ENCODE measurements around the gene EMCN. TPM values are rescaled to one million over a fixed set of nuclear protein-coding genes. Genes with fewer than 3 reads are reported as not detected.

The EMCN gene
- total RNA-seq, 1 donor: not detected

DNA sequence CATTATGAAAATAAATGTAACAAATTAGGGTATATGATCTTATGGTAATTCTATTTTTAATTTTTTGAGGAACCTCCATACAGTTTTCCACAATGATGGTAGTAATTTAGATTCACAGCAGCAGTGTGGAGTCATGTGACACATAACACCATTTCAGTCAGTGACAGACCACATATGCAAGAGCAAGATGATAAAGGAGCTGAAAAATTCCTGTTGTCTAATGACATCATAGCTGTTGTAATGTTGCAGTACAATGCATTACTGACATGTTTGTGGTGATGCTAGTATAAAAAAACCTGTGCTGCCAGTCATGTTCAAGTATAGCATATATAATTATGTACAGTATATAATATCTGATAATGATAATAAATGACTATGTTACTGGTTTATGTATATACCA is 28.5 kb downstream of the EMCN start:
- TF ChIP-seq, protein P1, sequence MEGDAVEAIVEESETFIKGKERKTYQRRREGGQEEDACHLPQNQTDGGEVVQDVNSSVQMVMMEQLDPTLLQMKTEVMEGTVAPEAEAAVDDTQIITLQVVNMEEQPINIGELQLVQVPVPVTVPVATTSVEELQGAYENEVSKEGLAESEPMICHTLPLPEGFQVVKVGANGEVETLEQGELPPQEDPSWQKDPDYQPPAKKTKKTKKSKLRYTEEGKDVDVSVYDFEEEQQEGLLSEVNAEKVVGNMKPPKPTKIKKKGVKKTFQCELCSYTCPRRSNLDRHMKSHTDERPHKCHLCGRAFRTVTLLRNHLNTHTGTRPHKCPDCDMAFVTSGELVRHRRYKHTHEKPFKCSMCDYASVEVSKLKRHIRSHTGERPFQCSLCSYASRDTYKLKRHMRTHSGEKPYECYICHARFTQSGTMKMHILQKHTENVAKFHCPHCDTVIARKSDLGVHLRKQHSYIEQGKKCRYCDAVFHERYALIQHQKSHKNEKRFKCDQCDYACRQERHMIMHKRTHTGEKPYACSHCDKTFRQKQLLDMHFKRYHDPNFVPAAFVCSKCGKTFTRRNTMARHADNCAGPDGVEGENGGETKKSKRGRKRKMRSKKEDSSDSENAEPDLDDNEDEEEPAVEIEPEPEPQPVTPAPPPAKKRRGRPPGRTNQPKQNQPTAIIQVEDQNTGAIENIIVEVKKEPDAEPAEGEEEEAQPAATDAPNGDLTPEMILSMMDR (IDR thresholded peaks at IDR 0.05; ENCODE audit: extremely low read depth, low read depth, low read length): no peak
- H2AFZ ChIP-seq (ENCODE audit: low read length): no peak overlapping the region
- no peak overlapping the region for H3K27ac ChIP-seq (ENCODE audit: low read depth, low read length)
- no peaks in the 10 kb centered on the region for H3K79me2 ChIP-seq (ENCODE audit: insufficient read depth, low read length)
- H3K4me1 ChIP-seq (ENCODE audit: insufficient read depth, low read length): no peaks in the 10 kb centered on the region
- H4K20me1 ChIP-seq (ENCODE audit: insufficient read depth, low read length): no peaks in the 10 kb centered on the region
- DNase-seq (ENCODE audit: insufficient read length, low spot score, missing footprints): no peak
- H3K4me2 ChIP-seq (ENCODE audit: insufficient read depth, low read length): no peak overlapping the region
- H3K4me3 ChIP-seq (ENCODE audit: insufficient read depth, low read length): no peak overlapping the region
- H3K9me3 ChIP-seq (ENCODE audit: low read depth, low read length): no peaks in the 10 kb centered on the region
- no peaks in the 10 kb centered on the region for H3K36me3 ChIP-seq (ENCODE audit: insufficient read depth, low read length)
- H3K27me3 ChIP-seq (ENCODE audit: insufficient read depth, low read length): no peaks in the 10 kb centered on the region

DNA sequence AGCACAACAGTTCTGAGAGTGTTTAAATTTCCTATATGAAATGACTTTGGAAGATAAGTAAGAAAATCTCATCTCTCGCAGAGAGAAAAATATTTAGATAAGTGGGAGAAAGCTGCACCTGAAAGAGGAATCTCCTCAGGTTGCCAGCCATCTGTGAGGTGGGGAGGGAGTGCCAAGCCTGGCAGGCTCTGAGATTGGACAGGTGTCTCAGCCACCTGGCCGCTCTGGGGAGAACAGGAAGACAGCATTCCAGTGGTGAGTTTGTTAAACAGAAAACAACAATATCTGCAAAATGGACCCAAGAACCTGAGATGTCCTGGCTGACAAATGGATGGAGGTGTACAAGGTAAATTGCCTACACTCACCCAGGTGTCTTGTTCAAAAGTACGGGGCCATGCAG is 31.3 kb downstream of the EMCN start:
- no peaks in the 10 kb centered on the region for H4K20me1 ChIP-seq (ENCODE audit: insufficient read depth, low read length)
- H3K4me1 ChIP-seq (ENCODE audit: insufficient read depth, low read length): no peaks in the 10 kb centered on the region
- no peaks in the 10 kb centered on the region for H3K79me2 ChIP-seq (ENCODE audit: insufficient read depth, low read length)
- H3K4me3 ChIP-seq (ENCODE audit: insufficient read depth, low read length): no peak overlapping the region
- DNase-seq (ENCODE audit: insufficient read length, low spot score, missing footprints): no peak
- TF ChIP-seq, protein P1 (IDR thresholded peaks at IDR 0.05; ENCODE audit: extremely low read depth, low read depth, low read length): no peak
- H3K27ac ChIP-seq (ENCODE audit: low read depth, low read length): no peak overlapping the region
- no peak overlapping the region for H2AFZ ChIP-seq (ENCODE audit: low read length)
- no peaks in the 10 kb centered on the region for H3K27me3 ChIP-seq (ENCODE audit: insufficient read depth, low read length)
- no peaks in the 10 kb centered on the region for H3K9me3 ChIP-seq (ENCODE audit: low read depth, low read length)
- no peak overlapping the region for H3K4me2 ChIP-seq (ENCODE audit: insufficient read depth, low read length)
- H3K36me3 ChIP-seq (ENCODE audit: insufficient read depth, low read length): no peaks in the 10 kb centered on the region

DNA sequence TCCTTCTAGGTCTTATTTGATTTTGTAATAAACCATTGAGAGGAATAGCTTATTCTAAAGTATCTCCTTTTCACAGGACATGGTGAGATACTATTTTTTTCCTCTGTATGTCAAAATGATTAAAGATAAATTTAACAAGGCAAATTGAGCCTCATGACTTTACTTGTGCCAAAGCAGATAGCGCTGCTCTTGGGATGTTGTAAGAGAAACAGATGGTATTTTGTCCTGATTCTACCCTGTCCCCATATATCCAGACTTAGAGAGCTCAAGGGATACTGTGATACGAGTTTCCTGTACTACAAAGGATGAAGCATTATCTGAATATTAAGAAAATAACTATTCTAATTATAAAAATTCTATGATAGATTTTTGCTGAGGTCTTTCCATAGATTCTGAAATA is 34.0 kb downstream of the EMCN start:
- DNase-seq (ENCODE audit: insufficient read length, low spot score, missing footprints): no peak
- H3K36me3 ChIP-seq (ENCODE audit: insufficient read depth, low read length): no peaks in the 10 kb centered on the region
- H3K4me2 ChIP-seq (ENCODE audit: insufficient read depth, low read length): no peak overlapping the region
- H3K9me3 ChIP-seq (ENCODE audit: low read depth, low read length): no peaks in the 10 kb centered on the region
- no peaks in the 10 kb centered on the region for H3K79me2 ChIP-seq (ENCODE audit: insufficient read depth, low read length)
- H3K27ac ChIP-seq (ENCODE audit: low read depth, low read length): no peak overlapping the region
- no peaks in the 10 kb centered on the region for H4K20me1 ChIP-seq (ENCODE audit: insufficient read depth, low read length)
- no peaks in the 10 kb centered on the region for H3K4me1 ChIP-seq (ENCODE audit: insufficient read depth, low read length)
- no peak overlapping the region for H2AFZ ChIP-seq (ENCODE audit: low read length)
- H3K27me3 ChIP-seq (ENCODE audit: insufficient read depth, low read length): no peaks in the 10 kb centered on the region
- TF ChIP-seq, protein P1 (IDR thresholded peaks at IDR 0.05; ENCODE audit: extremely low read depth, low read depth, low read length): no peak
- no peak overlapping the region for H3K4me3 ChIP-seq (ENCODE audit: insufficient read depth, low read length)

DNA sequence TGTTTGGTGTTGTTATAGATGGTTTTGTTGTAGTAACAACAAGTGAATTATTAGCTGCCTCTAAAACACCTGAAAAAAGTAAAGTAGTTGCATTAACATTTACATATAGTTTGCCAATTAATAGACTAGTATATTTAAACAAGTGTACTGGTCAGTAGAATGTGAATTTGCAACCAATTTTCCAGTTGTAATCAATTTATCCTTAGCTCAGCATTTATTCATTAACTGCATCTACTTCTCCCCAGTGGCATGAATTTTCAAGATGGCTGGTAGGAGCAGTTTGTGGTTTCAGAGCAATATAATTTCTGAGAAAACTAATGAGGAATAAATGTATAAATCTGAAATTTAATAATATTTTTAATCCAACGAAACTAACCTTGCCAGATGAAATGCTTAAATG is 37.9 kb downstream of the EMCN start:
- H2AFZ ChIP-seq (ENCODE audit: low read length): no peak overlapping the region
- H3K36me3 ChIP-seq (ENCODE audit: insufficient read depth, low read length): no peaks in the 10 kb centered on the region
- TF ChIP-seq, protein P1 (IDR thresholded peaks at IDR 0.05; ENCODE audit: extremely low read depth, low read depth, low read length): no peak
- H3K4me3 ChIP-seq (ENCODE audit: insufficient read depth, low read length): no peak overlapping the region
- no peaks in the 10 kb centered on the region for H3K4me1 ChIP-seq (ENCODE audit: insufficient read depth, low read length)
- H3K27ac ChIP-seq (ENCODE audit: low read depth, low read length): no peak overlapping the region
- no peaks in the 10 kb centered on the region for H3K79me2 ChIP-seq (ENCODE audit: insufficient read depth, low read length)
- H3K27me3 ChIP-seq (ENCODE audit: insufficient read depth, low read length): no peaks in the 10 kb centered on the region
- no peaks in the 10 kb centered on the region for H4K20me1 ChIP-seq (ENCODE audit: insufficient read depth, low read length)
- no peaks in the 10 kb centered on the region for H3K9me3 ChIP-seq (ENCODE audit: low read depth, low read length)
- no peak for DNase-seq (ENCODE audit: insufficient read length, low spot score, missing footprints)
- H3K4me2 ChIP-seq (ENCODE audit: insufficient read depth, low read length): no peak overlapping the region
